GM23338 (cell line): ENCODE measurements around the gene SOX13.

Experiments
- CTCF ChIP-seq, 2 experiments: fragments of 200-600 bp in 1 of 2; sonication (generic) in 1 of 2; conservative IDR thresholded peaks; 2 replicates each; pipeline versions ENCODE4 v1.5.1 to v1.6.1; 2016 to 2017; ENCODE audit warnings: antibody characterized with exemption in 2 of 2, low read depth in 2 of 2, mild to moderate bottlenecking in 2 of 2, moderate library complexity in 1 of 2
- EZH2 ChIP-seq: fragments of 200-600 bp; sonication (generic); IDR thresholded peaks from one replicate; pipeline ENCODE4 v1.8.0; 2017; ENCODE audit warnings: antibody characterized with exemption, mild to moderate bottlenecking, low read depth; ENCODE audit not compliant: unreplicated experiment
- EZH2phosphoT487 ChIP-seq: fragments of 200-600 bp; sonication (generic); IDR thresholded peaks from one replicate; pipeline ENCODE4 v1.8.1; 2018; ENCODE audit warnings: antibody characterized with exemption; ENCODE audit not compliant: unreplicated experiment
- POLR2AphosphoS5 ChIP-seq: IDR thresholded peaks from 2 replicates; pipeline ENCODE4 v1.6.1; 2016; ENCODE audit warnings: antibody characterized with exemption, low read depth

GRCh38 chr1:204043680-204044079 lies 29.2 kb upstream of the SOX13 start:
- TF ChIP-seq CTCF (conservative IDR thresholded peaks at IDR 0.05; ENCODE audit: low read depth in 2 of 2), result no peak
- no peak for TF ChIP-seq EZH2
- no peak for TF ChIP-seq EZH2phosphoT487
- no peak for TF ChIP-seq POLR2AphosphoS5
